ENCODE results near the gene HOXC11.

HOXC11 gene

DNA sequence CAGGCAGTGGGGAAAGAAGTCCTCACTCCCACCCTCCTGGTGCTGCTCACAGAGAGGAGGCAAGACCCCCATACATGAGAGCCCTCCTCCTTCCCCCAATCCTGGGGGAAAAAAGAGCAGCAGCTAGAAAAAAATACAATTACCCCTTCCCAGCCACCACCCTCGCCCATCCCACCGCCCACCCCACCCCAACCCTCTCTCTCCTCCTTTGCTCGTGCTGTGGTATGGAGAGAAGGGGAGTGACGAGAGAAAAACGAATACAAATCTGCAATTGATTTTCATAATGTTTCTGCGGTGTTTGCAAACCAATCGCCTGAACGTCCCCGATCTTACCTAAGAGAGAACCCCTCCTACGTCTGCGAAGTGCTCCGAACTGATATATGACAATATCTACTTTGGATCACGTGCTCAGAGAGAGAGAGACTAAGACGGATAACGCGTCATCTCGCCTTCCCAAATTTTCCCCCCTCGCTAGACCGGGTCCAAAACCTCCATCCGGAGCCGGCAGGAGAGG, at the start of gene HOXC11:
HOXC11 (plus strand) TSS at position 405 of the 514 bp plus-strand sequence. CDS start 116 bp downstream, outside the sequence.
- TF ChIP-seq, protein P1, sequence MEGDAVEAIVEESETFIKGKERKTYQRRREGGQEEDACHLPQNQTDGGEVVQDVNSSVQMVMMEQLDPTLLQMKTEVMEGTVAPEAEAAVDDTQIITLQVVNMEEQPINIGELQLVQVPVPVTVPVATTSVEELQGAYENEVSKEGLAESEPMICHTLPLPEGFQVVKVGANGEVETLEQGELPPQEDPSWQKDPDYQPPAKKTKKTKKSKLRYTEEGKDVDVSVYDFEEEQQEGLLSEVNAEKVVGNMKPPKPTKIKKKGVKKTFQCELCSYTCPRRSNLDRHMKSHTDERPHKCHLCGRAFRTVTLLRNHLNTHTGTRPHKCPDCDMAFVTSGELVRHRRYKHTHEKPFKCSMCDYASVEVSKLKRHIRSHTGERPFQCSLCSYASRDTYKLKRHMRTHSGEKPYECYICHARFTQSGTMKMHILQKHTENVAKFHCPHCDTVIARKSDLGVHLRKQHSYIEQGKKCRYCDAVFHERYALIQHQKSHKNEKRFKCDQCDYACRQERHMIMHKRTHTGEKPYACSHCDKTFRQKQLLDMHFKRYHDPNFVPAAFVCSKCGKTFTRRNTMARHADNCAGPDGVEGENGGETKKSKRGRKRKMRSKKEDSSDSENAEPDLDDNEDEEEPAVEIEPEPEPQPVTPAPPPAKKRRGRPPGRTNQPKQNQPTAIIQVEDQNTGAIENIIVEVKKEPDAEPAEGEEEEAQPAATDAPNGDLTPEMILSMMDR (IDR thresholded peaks at IDR 0.05; ENCODE audit: low read depth, low read length): no peak
- no peak within 1 kb of the TSS for H3K4me3 ChIP-seq (ENCODE audit: low read depth, low read length)

DNA sequence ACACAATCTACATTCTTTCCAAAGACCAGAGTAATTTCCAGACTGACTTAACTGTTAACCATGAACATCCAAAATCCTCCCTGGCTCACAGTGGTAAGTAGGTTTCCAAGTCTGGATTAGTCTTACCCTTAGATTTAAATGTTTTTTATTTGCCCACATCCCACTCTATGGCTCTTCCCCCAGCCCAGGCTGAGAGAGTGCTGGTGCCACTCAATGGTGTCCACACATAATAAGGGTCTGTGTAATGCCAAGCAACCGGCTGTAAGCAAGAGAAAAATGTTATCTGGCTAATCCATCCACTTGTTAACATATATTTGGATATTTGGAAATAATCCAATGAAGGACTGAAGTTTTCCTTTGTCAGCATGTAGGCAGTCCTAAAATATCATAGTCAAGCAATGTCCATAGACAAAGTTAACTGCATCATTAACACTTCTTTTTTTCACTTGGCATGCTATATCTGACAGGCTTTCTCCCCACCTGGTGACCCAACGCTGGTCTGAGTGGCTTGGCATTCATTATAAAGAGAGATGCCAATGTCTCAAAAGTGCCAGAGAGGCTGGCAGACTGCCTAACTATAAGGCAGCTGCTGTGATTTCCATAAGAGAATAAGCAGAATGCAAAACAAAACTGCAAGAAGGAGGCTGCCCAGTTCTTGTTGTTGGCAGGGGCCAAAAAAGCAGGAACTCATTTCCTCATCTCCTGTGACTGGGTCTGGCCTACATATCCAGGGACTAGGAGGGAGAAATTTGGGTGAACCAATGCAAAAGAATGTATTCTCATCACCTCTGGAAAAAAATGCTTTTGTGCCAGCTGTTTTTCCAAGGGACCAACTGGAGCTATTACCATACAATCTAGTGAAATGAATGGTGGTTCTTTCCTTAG, 48.2 kb upstream of the HOXC11 start:
- no peak overlapping the region for H3K4me3 ChIP-seq (ENCODE audit: low read depth, low read length)
- TF ChIP-seq, protein P1 (IDR thresholded peaks at IDR 0.05; ENCODE audit: low read depth, low read length): no peak

DNA sequence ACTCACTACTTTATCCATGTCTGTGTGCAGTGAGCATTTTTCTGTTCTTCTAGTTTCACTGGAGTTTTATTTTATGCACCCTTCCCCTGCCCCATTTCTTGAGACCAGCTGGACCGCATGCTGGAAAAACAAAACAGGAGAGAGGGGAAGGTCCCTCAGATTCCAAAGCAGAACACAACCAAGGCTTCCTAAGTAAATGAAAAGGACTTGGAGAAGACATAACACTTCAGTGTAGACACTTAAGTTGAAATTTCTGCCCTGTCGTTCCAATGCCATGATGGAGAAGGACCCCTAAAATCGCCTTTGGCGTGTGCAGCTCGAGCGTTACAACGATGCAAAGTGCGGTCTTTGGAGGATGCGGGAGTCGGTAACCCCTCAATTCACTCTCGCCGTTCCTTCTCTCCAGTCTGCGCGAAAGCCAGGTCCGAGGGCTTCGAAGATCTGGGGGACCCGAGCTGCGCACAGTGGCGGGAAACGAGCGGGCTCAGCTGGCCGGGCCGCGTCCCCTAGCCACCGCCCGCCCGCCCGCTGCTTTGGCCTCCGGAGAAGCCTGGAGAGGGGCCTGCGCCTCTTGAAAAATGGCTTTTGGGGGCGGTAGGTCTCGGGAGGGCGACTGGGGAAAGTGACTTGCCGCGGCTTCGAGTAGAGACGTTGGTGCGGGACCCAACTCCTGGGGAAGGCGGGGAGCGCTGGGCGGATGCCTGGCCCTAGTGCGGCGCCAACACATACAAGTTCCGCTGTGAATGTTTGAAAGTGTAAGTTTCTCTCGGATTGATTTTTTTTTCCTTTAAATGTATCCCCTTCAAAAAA, 45.5 kb upstream of the HOXC11 start:
- H3K4me3 ChIP-seq (ENCODE audit: low read depth, low read length): no peak overlapping the region
- TF ChIP-seq, protein P1 (IDR thresholded peaks at IDR 0.05; ENCODE audit: low read depth, low read length): no peak

DNA sequence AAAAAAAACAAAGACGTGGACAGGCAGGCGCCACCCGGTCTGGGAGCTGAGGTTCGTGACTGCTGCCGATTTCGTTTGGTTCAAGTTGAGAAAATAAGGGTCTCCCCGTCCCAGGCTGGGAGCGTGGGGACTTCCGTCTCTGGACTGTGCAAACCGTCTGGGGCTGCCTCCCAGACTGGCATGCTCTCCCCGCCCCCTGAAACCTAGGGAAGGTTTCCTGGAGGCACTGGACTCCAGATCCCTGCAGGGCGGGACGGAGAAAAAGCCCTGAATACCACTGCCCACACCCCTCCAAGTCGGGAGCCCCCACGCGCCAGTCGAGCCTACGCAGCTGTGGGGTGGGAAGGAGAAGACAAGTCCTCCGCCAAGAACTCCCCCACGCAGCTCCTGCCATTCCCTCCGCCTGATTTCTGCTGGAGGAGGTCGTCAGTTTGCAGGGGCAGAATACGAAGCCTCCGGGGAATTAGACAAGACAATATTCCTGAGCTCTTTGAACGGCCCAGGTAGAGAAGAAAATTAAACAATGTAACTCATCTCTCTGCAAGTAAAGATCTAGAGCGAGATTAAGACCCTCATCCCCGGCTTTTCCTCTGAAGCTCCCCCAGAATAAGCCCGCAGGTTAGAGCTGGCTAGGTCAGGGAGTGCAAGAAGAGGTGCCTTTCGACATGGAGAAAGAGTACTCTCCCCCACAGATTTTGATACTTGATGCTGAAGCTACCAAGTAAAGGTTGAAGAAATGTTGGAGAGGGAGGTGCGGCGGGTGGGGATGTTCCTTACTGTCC, 44.7 kb upstream of the HOXC11 start:
- H3K4me3 ChIP-seq (ENCODE audit: low read depth, low read length): no peak overlapping the region
- TF ChIP-seq, protein P1 (IDR thresholded peaks at IDR 0.05; ENCODE audit: low read depth, low read length): no peak

DNA sequence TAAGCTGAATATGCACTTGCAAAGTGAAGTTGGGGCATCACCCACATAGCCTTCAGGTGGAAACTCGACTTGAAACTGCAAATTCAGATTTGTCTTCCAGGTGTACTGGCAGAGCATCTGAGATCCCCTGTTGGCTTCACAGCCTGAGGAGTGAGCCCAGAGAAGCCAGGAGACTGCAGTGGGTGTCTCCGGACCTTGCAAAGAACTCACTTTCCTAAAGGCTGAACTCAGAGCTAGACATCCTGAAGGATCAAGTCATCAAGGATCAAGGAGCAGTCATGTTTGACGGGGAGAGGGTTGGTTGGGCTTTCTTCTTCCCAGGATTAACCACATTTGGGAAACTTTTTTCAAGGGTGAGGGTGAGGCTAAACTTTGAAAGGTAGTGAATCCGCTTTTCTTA, 43.4 kb upstream of the HOXC11 start:
- H3K4me3 ChIP-seq (ENCODE audit: low read depth, low read length): no peak overlapping the region
- TF ChIP-seq, protein P1 (IDR thresholded peaks at IDR 0.05; ENCODE audit: low read depth, low read length): no peak

GRCh38 chr12:53930591-53931255, 42.2 kb upstream of the HOXC11 start:
- TF ChIP-seq, protein P1 (IDR thresholded peaks at IDR 0.05; ENCODE audit: low read depth, low read length): no peak
- H3K4me3 ChIP-seq (ENCODE audit: low read depth, low read length): no peak overlapping the region

Data from WI38 (cell line).